ENCODE measurements around the gene TGFBR3.
"Not testable (repeated sequence)": the region's sequence is repeated elsewhere in the genome, so short reads cannot be mapped to it uniquely, and the experiment has no call there.

TGFBR3 gene

GRCh38 chr1:91673613-91674012 is 212.3 kb downstream of the TGFBR3 start:
- no peak for DNase-seq

- no peak for DNase-seq
Observed at GRCh38 chr1:91672601-91673161, 213.3 kb downstream of the TGFBR3 start.

GRCh38 chr1:91670781-91671180 is 215.2 kb downstream of the TGFBR3 start:
- no peak for DNase-seq

GRCh38 chr1:91669584-91670350 is 216.2 kb downstream of the TGFBR3 start:
- DNase-seq = no peak

GRCh38 chr1:91666651-91667050 is 219.3 kb downstream of the TGFBR3 start:
- DNase-seq = not testable (repeated sequence)

- no peak for DNase-seq
Observed at GRCh38 chr1:91661121-91661520, 224.8 kb downstream of the TGFBR3 start.

GRCh38 chr1:91660708-91661107 is 225.2 kb downstream of the TGFBR3 start:
- DNase-seq = no peak

- DNase-seq = no peak
Observed at GRCh38 chr1:91655912-91656449, 230.0 kb downstream of the TGFBR3 start.

GRCh38 chr1:91653183-91653582 is 232.8 kb downstream of the TGFBR3 start:
- DNase-seq = peak; percentile 5

GRCh38 chr1:91651661-91652071 is 234.3 kb downstream of the TGFBR3 start:
- DNase-seq = no peak

GRCh38 chr1:91651243-91651642 is 234.7 kb downstream of the TGFBR3 start:
- DNase-seq = no peak

- peak; percentile 31 for DNase-seq
Observed at GRCh38 chr1:91650764-91651163, 235.2 kb downstream of the TGFBR3 start.

GRCh38 chr1:91647061-91647460 is 238.9 kb downstream of the TGFBR3 start:
- DNase-seq = no peak

- no peak for DNase-seq
Observed at GRCh38 chr1:91645031-91645430, 240.9 kb downstream of the TGFBR3 start.

GRCh38 chr1:91643431-91643830 is 242.5 kb downstream of the TGFBR3 start:
- no peak for DNase-seq

GRCh38 chr1:91640877-91641526 is 244.9 kb downstream of the TGFBR3 start:
- no peak for DNase-seq

GRCh38 chr1:91637539-91637994 is 248.4 kb downstream of the TGFBR3 start:
- no peak for DNase-seq

- no peak for DNase-seq
Observed at GRCh38 chr1:91635763-91636162, 250.2 kb downstream of the TGFBR3 start.

GRCh38 chr1:91633438-91633837 is 252.5 kb downstream of the TGFBR3 start:
- no peak for DNase-seq

GRCh38 chr1:91631718-91632330 is 254.1 kb downstream of the TGFBR3 start:
- DNase-seq = no peak

- no peak for DNase-seq
Observed at GRCh38 chr1:91630803-91631202, 255.1 kb downstream of the TGFBR3 start.

All from inflammatory macrophage treated with lipopolysaccharide for 4 hours (primary cell).